Jurkat, Clone E6-1 (cell line): ENCODE data around the gene MMP7. TPM values are rescaled to one million over a fixed set of nuclear protein-coding genes. Genes with fewer than 3 reads are reported as not detected.
A peak's percentile ranks its signal among the peaks of the same experiment; 100 is the strongest.

Source experiments
- DNase-seq: peaks from one replicate; pipeline ENCODE4 v3.0.0-alpha.2; 2011; ENCODE audit warnings: low read depth, low spot score
- H3K4me3 ChIP-seq: 2 replicates; pipeline ENCODE4 v1.5.1; 2011; ENCODE audit warnings: mild to moderate bottlenecking, low read length, control low read depth, moderate library complexity
- polyA plus RNA-seq: library from polyadenylated mRNA; unstranded; fragments of >200 nt; gene quantifications from one replicate; pipeline ENCODE4 v1.2.1, GENCODE V29; 2012; ENCODE audit warnings: missing spikeins; ENCODE audit not compliant: insufficient read length, insufficient read depth

MMP7 gene
- not detected for polyA plus RNA-seq

GRCh38 chr11:102530558-102530957 is at the start of gene MMP7:
Gene MMP7 (minus strand): TSS chr11:102530747. CDS start chr11:102530700, 47 bp downstream.
- no peak within 1 kb of the TSS for H3K4me3 ChIP-seq
- no peak for DNase-seq

GRCh38 chr11:102577723-102578122 is 47.2 kb upstream of the MMP7 start:
- DNase-seq, result no peak
- H3K4me3 ChIP-seq, result no peak overlapping the region

GRCh38 chr11:102577182-102577581 is 46.6 kb upstream of the MMP7 start:
- peak; percentile 61 for DNase-seq
- H3K4me3 ChIP-seq, result no peak overlapping the region

- no peak for DNase-seq
- no peak overlapping the region for H3K4me3 ChIP-seq
These were observed 45.8 kb upstream of the MMP7 start for GRCh38 chr11:102576350-102576749.

- H3K4me3 ChIP-seq, result no peak overlapping the region
- no peak for DNase-seq
These were observed 44.5 kb upstream of the MMP7 start for GRCh38 chr11:102575012-102575411.

GRCh38 chr11:102573851-102574250 is 43.3 kb upstream of the MMP7 start:
- H3K4me3 ChIP-seq, result no peak overlapping the region
- DNase-seq, result no peak

GRCh38 chr11:102572554-102573220 is 42.1 kb upstream of the MMP7 start:
- DNase-seq, result no peak
- H3K4me3 ChIP-seq, result no peak overlapping the region

- DNase-seq, result no peak
- H3K4me3 ChIP-seq, result no peak overlapping the region
These were observed 38.3 kb upstream of the MMP7 start for GRCh38 chr11:102568851-102569250.

GRCh38 chr11:102566112-102566511 is 35.6 kb upstream of the MMP7 start:
- DNase-seq, result no peak
- no peak overlapping the region for H3K4me3 ChIP-seq

GRCh38 chr11:102564110-102564509 is 33.6 kb upstream of the MMP7 start:
- H3K4me3 ChIP-seq, result no peak overlapping the region
- no peak for DNase-seq

- DNase-seq, result no peak
- H3K4me3 ChIP-seq, result no peak overlapping the region
These were observed 31.1 kb upstream of the MMP7 start for GRCh38 chr11:102561636-102562035.

GRCh38 chr11:102560555-102561011 is 30.0 kb upstream of the MMP7 start:
- H3K4me3 ChIP-seq, result peak overlapping the region; percentile 0; the same call in 1 of the 2 replicates
- DNase-seq, result peak; percentile 52

GRCh38 chr11:102559839-102560238 is 29.3 kb upstream of the MMP7 start:
- no peak overlapping the region for H3K4me3 ChIP-seq

GRCh38 chr11:102555091-102555490 is 24.5 kb upstream of the MMP7 start:
- no peak for DNase-seq
- H3K4me3 ChIP-seq, result no peak overlapping the region

More at GRCh38 chr11:102559839-102560238, 29.3 kb upstream of the MMP7 start:
- DNase-seq, result peak; percentile 24

- DNase-seq, result no peak
- H3K4me3 ChIP-seq, result no peak overlapping the region
These were observed 23.3 kb upstream of the MMP7 start for GRCh38 chr11:102553835-102554282.

- no peak overlapping the region for H3K4me3 ChIP-seq
- no peak for DNase-seq
These were observed 22.1 kb upstream of the MMP7 start for GRCh38 chr11:102552447-102553194.

- H3K4me3 ChIP-seq, result no peak overlapping the region
- no peak for DNase-seq
These were observed 21.5 kb upstream of the MMP7 start for GRCh38 chr11:102552020-102552419.

- no peak for DNase-seq
- no peak overlapping the region for H3K4me3 ChIP-seq
These were observed 20.7 kb upstream of the MMP7 start for GRCh38 chr11:102551169-102551781.

GRCh38 chr11:102546923-102547471 is 16.4 kb upstream of the MMP7 start:
- no peak overlapping the region for H3K4me3 ChIP-seq
- DNase-seq, result no peak

GRCh38 chr11:102546427-102546826 is 15.9 kb upstream of the MMP7 start:
- H3K4me3 ChIP-seq, result no peak overlapping the region
- DNase-seq, result no peak
